ENCODE results near the gene DLGAP1. TPM values are rescaled to one million over a fixed set of nuclear protein-coding genes. Genes with fewer than 3 reads are reported as not detected.
"Not testable (repeated sequence)": the region's sequence is repeated elsewhere in the genome, so short reads cannot be mapped to it uniquely, and the experiment has no call there.

Gene DLGAP1
- total RNA-seq, 1 donor from 2014 or later = 0.05 TPM

DNA sequence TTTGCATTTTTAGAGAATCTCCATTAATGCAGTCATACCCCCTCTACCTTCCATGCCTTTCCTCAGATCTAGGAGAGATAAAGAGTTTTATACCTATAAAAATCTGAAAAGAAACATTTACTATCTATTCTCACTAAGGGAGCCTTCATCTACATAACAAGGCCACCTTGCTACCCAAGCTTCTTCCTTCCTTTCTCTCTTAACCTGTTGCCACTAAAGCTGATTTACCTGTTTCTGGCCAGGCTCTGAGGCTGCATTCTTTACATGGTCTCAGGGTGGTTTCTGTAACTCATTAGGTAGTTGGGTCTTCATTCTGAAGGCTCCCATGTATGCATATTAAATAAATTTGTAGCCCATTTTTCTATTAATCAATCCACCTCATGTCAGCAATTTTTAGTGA is 391.6 kb downstream of the DLGAP1 start:
- Histone ChIP-seq H3K4me1 (no peaks in the 10 kb centered on the region), H3K27me3 (ENCODE audit: low read depth) (peaks cover 4% of the 10 kb centered on the region), H3K36me3 (no peaks in the 10 kb centered on the region), H3K4me3 (no peak overlapping the region), H3K9me3 (replicated peaks) (peaks cover 44% of the 10 kb centered on the region), H3K27ac (replicated peaks) (no peak overlapping the region)
- no peak for DNase-seq
- intact Hi-C loops (cut with micrococcal nuclease) = loop anchor here (10.0 kb wide), 1 partner anchor 359 kb away; no protein-coding TSS in a partner anchor
- TF ChIP-seq, protein P1, sequence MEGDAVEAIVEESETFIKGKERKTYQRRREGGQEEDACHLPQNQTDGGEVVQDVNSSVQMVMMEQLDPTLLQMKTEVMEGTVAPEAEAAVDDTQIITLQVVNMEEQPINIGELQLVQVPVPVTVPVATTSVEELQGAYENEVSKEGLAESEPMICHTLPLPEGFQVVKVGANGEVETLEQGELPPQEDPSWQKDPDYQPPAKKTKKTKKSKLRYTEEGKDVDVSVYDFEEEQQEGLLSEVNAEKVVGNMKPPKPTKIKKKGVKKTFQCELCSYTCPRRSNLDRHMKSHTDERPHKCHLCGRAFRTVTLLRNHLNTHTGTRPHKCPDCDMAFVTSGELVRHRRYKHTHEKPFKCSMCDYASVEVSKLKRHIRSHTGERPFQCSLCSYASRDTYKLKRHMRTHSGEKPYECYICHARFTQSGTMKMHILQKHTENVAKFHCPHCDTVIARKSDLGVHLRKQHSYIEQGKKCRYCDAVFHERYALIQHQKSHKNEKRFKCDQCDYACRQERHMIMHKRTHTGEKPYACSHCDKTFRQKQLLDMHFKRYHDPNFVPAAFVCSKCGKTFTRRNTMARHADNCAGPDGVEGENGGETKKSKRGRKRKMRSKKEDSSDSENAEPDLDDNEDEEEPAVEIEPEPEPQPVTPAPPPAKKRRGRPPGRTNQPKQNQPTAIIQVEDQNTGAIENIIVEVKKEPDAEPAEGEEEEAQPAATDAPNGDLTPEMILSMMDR (IDR thresholded peaks at IDR 0.05; ENCODE audit: borderline replicate concordance) = no peak

DNA sequence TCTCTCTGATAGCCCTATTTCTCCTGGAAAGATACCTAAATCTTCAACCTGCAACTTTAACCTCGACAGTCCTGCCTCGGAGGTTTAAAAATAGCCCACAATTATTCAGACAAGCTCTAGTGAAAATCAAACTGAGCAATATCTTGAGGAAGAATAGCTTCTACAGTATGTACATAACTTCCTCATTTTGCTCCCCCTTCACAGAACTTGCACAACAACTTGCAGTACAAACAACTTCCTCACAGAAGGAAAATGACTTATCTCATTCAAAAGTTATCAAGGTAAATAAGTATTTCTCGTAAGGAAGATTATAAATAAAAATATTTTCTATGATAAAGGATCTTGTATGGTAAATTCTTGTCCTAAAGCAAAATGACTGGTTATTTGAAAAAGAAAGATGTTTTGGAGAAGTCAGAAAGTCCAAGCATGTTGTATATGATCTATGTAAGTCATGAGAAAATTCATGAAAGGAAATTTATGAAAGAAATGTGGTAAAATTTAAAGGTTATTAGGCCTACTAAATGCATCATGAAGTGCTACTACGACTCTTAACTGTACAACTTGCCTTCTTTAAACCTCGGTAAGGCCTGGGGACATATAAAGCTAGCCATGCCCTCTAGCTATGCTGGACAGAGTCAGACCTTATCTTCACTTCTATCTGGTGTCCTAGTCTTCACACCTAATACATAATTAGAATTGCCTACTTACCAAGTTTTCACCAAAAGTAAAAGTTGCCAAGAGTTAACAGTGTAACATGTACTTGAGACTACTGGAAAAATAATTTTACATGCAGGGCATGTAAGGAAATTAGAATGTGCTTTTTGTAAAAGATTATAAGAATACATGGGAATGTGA is 394.5 kb downstream of the DLGAP1 start:
- no peaks in the 10 kb centered on the region for H3K36me3 ChIP-seq
- intact Hi-C loops (cut with micrococcal nuclease) = loop anchor here (10.0 kb wide), 1 partner anchor 356 kb away; no protein-coding TSS in a partner anchor

GRCh38 chr18:4058179-4058578 is 396.9 kb downstream of the DLGAP1 start:
- H3K4me1 ChIP-seq = no peaks in the 10 kb centered on the region
- DNase-seq = no peak
- no peak overlapping the region for H3K4me3 ChIP-seq
- intact Hi-C loops (cut with micrococcal nuclease) = no loop called here
- peaks cover 2% of the 10 kb centered on the region for H3K27me3 ChIP-seq (ENCODE audit: low read depth)
- no peak overlapping the region for H3K27ac ChIP-seq (replicated peaks)
- no peaks in the 10 kb centered on the region for H3K36me3 ChIP-seq
- H3K9me3 ChIP-seq (replicated peaks) = peaks cover 33% of the 10 kb centered on the region
- TF ChIP-seq, protein P1 (IDR thresholded peaks at IDR 0.05; ENCODE audit: borderline replicate concordance) = no peak

More for the DNA sequence above, 394.5 kb downstream of the DLGAP1 start:
- DNase-seq = no peak
- Histone ChIP-seq H3K27me3 (ENCODE audit: low read depth) (peaks cover 4% of the 10 kb centered on the region), H3K27ac (replicated peaks) (no peak overlapping the region), H3K4me1 (no peaks in the 10 kb centered on the region), H3K9me3 (replicated peaks) (peaks cover 34% of the 10 kb centered on the region), H3K4me3 (no peak overlapping the region)
- TF ChIP-seq, protein P1 (IDR thresholded peaks at IDR 0.05; ENCODE audit: borderline replicate concordance) = no peak

DNA sequence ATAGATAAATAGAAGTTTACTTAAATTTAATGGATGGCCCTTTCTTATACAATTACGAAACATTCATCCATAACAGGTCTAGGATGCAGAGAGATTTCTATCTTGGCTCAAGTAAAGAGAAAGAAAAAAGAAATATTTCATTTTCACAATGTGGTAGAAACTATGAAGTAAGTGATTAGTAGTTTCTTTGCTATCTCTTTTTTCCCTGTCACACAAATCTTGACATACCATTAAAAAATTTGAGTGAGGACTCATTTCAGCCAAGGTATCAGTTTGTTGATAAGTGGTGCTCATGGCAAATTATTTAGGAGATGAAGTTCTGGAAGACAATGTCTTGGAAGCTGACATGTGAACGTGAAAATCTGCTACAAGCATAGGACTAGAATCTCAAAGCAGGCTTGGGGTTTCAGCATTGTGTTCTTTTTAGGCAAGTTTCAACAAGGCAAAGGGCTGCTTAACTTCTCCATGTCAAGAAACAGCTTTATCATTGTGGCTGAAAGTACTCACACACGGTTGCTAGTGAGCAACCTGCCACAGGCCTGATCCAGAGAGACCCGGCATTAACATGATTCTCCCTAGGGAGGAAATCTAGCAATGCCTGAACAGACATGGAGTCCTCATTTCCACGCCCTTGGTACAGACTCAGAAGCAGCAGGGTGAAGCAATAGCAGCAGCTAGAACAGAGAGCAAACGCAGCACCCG is 414.6 kb downstream of the DLGAP1 start:
- DNase-seq = no peak
- H3K27me3 ChIP-seq (ENCODE audit: low read depth) = peaks cover 11% of the 10 kb centered on the region
- H3K27ac ChIP-seq (replicated peaks) = no peak overlapping the region
- no peaks in the 10 kb centered on the region for H3K4me1 ChIP-seq
- H3K36me3 ChIP-seq = no peaks in the 10 kb centered on the region
- H3K4me3 ChIP-seq = no peak overlapping the region
- H3K9me3 ChIP-seq (replicated peaks) = no peaks in the 10 kb centered on the region
- intact Hi-C loops (cut with micrococcal nuclease) = no loop called here
- TF ChIP-seq, protein P1 (IDR thresholded peaks at IDR 0.05; ENCODE audit: borderline replicate concordance) = no peak

- TF ChIP-seq, protein P1 (IDR thresholded peaks at IDR 0.05; ENCODE audit: borderline replicate concordance) = no peak
- H3K36me3 ChIP-seq = no peaks in the 10 kb centered on the region
- no peaks in the 10 kb centered on the region for H3K9me3 ChIP-seq (replicated peaks)
- peaks cover 22% of the 10 kb centered on the region for H3K27me3 ChIP-seq (ENCODE audit: low read depth)
- intact Hi-C loops (cut with micrococcal nuclease) = no loop called here
- no peak for DNase-seq
- H3K4me1 ChIP-seq = no peaks in the 10 kb centered on the region
- no peak overlapping the region for H3K4me3 ChIP-seq
- no peak overlapping the region for H3K27ac ChIP-seq (replicated peaks)
Measured at GRCh38 chr18:4035521-4035920, 419.6 kb downstream of the DLGAP1 start.

DNA sequence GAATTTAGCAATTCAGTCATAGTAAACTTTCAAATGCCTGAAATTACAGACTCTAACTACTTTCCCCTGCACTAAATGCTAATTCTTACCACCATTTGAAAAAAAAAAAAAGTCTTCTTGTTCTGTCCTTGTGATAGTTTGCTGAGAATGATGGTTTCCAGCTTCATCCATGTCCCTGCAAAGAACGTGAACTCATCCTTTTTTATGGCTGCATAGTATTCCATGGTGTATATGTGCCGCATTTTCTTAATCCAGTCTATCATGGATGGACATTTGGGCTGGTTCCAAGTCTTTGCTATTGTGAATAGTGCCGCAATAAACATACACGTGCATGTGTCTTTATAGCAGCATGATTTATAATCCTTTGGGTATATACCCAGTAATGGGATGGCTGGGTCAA is 420.3 kb downstream of the DLGAP1 start:
- H3K4me3 ChIP-seq; H3K9me3 ChIP-seq (replicated peaks); H3K4me1 ChIP-seq; intact Hi-C loops (cut with micrococcal nuclease); DNase-seq; H3K36me3 ChIP-seq; H3K27ac ChIP-seq (replicated peaks): not testable (repeated sequence)
- peaks cover 22% of the 10 kb centered on the region for H3K27me3 ChIP-seq (ENCODE audit: low read depth)
